ENCODE measurements around the gene NR4A1.

NR4A1 gene

GRCh38 chr12:52081263-52081733 lies 30.1 kb downstream of the NR4A1 start:
- Histone ChIP-seq H3K4me1 (ENCODE audit: control insufficient read depth, insufficient read depth, low read length) (peaks cover 23% of the 10 kb centered on the region), H3K9me3 (ENCODE audit: control insufficient read depth, low read length) (no peaks in the 10 kb centered on the region), H3K4me3 (ENCODE audit: insufficient read depth, low read depth, low read length) (no peak overlapping the region), H3K36me3 (ENCODE audit: control insufficient read depth, insufficient read depth, low read length) (peaks cover 4% of the 10 kb centered on the region), H3K27me3 (ENCODE audit: control insufficient read depth, insufficient read depth, low read length, poor library complexity, severe bottlenecking) (no peaks in the 10 kb centered on the region), H3K27ac (ENCODE audit: insufficient read depth, low read depth, low read length, poor library complexity, severe bottlenecking) (no peak overlapping the region)
- 59 to 62% methylated on average over 9 of the region's 9 CpGs for WGBS, 2 experiments

GRCh38 chr12:52082026-52082668 lies 30.9 kb downstream of the NR4A1 start:
- Histone ChIP-seq H3K36me3 (ENCODE audit: control insufficient read depth, insufficient read depth, low read length) (no peaks in the 10 kb centered on the region), H3K27ac (ENCODE audit: insufficient read depth, low read depth, low read length, poor library complexity, severe bottlenecking) (no peak overlapping the region)

GRCh38 chr12:52082669-52082987 lies 31.4 kb downstream of the NR4A1 start:
- Histone ChIP-seq H3K4me1 (ENCODE audit: control insufficient read depth, insufficient read depth, low read length) (peaks cover 23% of the 10 kb centered on the region), H3K27ac (ENCODE audit: insufficient read depth, low read depth, low read length, poor library complexity, severe bottlenecking) (no peak overlapping the region), H3K4me3 (ENCODE audit: insufficient read depth, low read depth, low read length) (no peak overlapping the region), H3K9me3 (ENCODE audit: control insufficient read depth, low read length) (no peaks in the 10 kb centered on the region), H3K36me3 (ENCODE audit: control insufficient read depth, insufficient read depth, low read length) (no peaks in the 10 kb centered on the region), H3K27me3 (ENCODE audit: control insufficient read depth, insufficient read depth, low read length, poor library complexity, severe bottlenecking) (no peaks in the 10 kb centered on the region)
- 77 to 81% methylated on average over 4 of the region's 4 CpGs for WGBS, 2 experiments

More at GRCh38 chr12:52082026-52082668, 30.9 kb downstream of the NR4A1 start:
- H3K4me1 ChIP-seq (ENCODE audit: control insufficient read depth, insufficient read depth, low read length) = peaks cover 23% of the 10 kb centered on the region
- H3K4me3 ChIP-seq (ENCODE audit: insufficient read depth, low read depth, low read length) = no peak overlapping the region
- no peaks in the 10 kb centered on the region for H3K27me3 ChIP-seq (ENCODE audit: control insufficient read depth, insufficient read depth, low read length, poor library complexity, severe bottlenecking)
- H3K9me3 ChIP-seq (ENCODE audit: control insufficient read depth, low read length) = no peaks in the 10 kb centered on the region
- WGBS, 2 experiments = 65 to 66% methylated on average over 13 of the region's 13 CpGs

- Histone ChIP-seq H3K9me3 (ENCODE audit: control insufficient read depth, low read length) (no peaks in the 10 kb centered on the region), H3K36me3 (ENCODE audit: control insufficient read depth, insufficient read depth, low read length) (no peaks in the 10 kb centered on the region), H3K4me1 (ENCODE audit: control insufficient read depth, insufficient read depth, low read length) (peaks cover 23% of the 10 kb centered on the region), H3K4me3 (ENCODE audit: insufficient read depth, low read depth, low read length) (no peak overlapping the region), H3K27me3 (ENCODE audit: control insufficient read depth, insufficient read depth, low read length, poor library complexity, severe bottlenecking) (no peaks in the 10 kb centered on the region), H3K27ac (ENCODE audit: insufficient read depth, low read depth, low read length, poor library complexity, severe bottlenecking) (no peak overlapping the region)
- WGBS, 2 experiments = 54 to 55% methylated on average over 11 of the region's 11 CpGs
These were observed 31.9 kb downstream of the NR4A1 start for GRCh38 chr12:52082988-52083637.

- WGBS, 2 experiments = 44 to 50% methylated on average over 2 of the region's 2 CpGs
- Histone ChIP-seq H3K36me3 (ENCODE audit: control insufficient read depth, insufficient read depth, low read length) (no peaks in the 10 kb centered on the region), H3K27me3 (ENCODE audit: control insufficient read depth, insufficient read depth, low read length, poor library complexity, severe bottlenecking) (no peaks in the 10 kb centered on the region), H3K27ac (ENCODE audit: insufficient read depth, low read depth, low read length, poor library complexity, severe bottlenecking) (no peak overlapping the region), H3K9me3 (ENCODE audit: control insufficient read depth, low read length) (no peaks in the 10 kb centered on the region), H3K4me3 (ENCODE audit: insufficient read depth, low read depth, low read length) (no peak overlapping the region), H3K4me1 (ENCODE audit: control insufficient read depth, insufficient read depth, low read length) (peaks cover 23% of the 10 kb centered on the region)
These were observed 32.4 kb downstream of the NR4A1 start for GRCh38 chr12:52083638-52083996.

- no peak overlapping the region for H3K27ac ChIP-seq (ENCODE audit: insufficient read depth, low read depth, low read length, poor library complexity, severe bottlenecking)
- no peaks in the 10 kb centered on the region for H3K27me3 ChIP-seq (ENCODE audit: control insufficient read depth, insufficient read depth, low read length, poor library complexity, severe bottlenecking)
- no peaks in the 10 kb centered on the region for H3K36me3 ChIP-seq (ENCODE audit: control insufficient read depth, insufficient read depth, low read length)
- H3K4me3 ChIP-seq (ENCODE audit: insufficient read depth, low read depth, low read length) = no peak overlapping the region
- no peaks in the 10 kb centered on the region for H3K9me3 ChIP-seq (ENCODE audit: control insufficient read depth, low read length)
- WGBS, 2 experiments = 92 to 94% methylated on average over 9 of the region's 9 CpGs
- H3K4me1 ChIP-seq (ENCODE audit: control insufficient read depth, insufficient read depth, low read length) = peaks cover 23% of the 10 kb centered on the region
These were observed 33.4 kb downstream of the NR4A1 start for GRCh38 chr12:52084491-52085231.

DNA sequence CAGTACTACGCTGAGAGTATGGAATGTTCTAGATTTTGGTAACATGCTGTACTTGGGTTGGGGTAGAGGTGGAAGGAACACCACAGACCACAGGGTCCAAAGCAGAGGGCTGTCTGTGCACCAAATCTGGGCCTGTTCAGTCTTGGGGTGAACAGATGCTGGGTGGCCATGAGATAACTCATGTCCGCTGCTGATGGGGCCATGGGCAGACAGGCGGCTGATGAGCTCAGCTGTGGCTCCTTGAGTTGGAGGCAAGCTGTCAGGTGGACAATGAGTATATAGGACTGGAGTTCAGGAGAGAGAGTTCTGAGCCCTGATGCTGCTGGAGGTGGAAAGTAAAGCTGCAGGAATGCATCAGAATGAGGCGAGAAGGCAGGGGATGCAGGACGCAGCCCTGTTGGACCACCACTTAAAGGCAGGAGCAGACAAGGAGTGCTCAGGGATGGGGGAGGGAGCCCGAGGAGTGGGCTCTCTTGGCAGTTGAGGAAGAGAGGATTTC lies 34.5 kb downstream of the NR4A1 start:
- 88 to 89% methylated on average over 6 of the region's 6 CpGs for WGBS, 2 experiments
- Histone ChIP-seq H3K4me3 (ENCODE audit: insufficient read depth, low read depth, low read length) (no peak overlapping the region), H3K4me1 (ENCODE audit: control insufficient read depth, insufficient read depth, low read length) (peaks cover 19% of the 10 kb centered on the region), H3K27me3 (ENCODE audit: control insufficient read depth, insufficient read depth, low read length, poor library complexity, severe bottlenecking) (no peaks in the 10 kb centered on the region), H3K9me3 (ENCODE audit: control insufficient read depth, low read length) (no peaks in the 10 kb centered on the region), H3K27ac (ENCODE audit: insufficient read depth, low read depth, low read length, poor library complexity, severe bottlenecking) (no peak overlapping the region), H3K36me3 (ENCODE audit: control insufficient read depth, insufficient read depth, low read length) (no peaks in the 10 kb centered on the region)

GRCh38 chr12:52086366-52086765 lies 35.1 kb downstream of the NR4A1 start:
- Histone ChIP-seq H3K27ac (ENCODE audit: insufficient read depth, low read depth, low read length, poor library complexity, severe bottlenecking) (no peak overlapping the region), H3K27me3 (ENCODE audit: control insufficient read depth, insufficient read depth, low read length, poor library complexity, severe bottlenecking) (no peaks in the 10 kb centered on the region), H3K4me3 (ENCODE audit: insufficient read depth, low read depth, low read length) (no peak overlapping the region), H3K9me3 (ENCODE audit: control insufficient read depth, low read length) (no peaks in the 10 kb centered on the region), H3K36me3 (ENCODE audit: control insufficient read depth, insufficient read depth, low read length) (no peaks in the 10 kb centered on the region), H3K4me1 (ENCODE audit: control insufficient read depth, insufficient read depth, low read length) (peaks cover 13% of the 10 kb centered on the region)
- 90 to 91% methylated on average over 9 of the region's 9 CpGs for whole genome bisulfite sequencing, 2 experiments

- no peaks in the 10 kb centered on the region for H3K9me3 ChIP-seq (ENCODE audit: control insufficient read depth, low read length)
- H3K4me1 ChIP-seq (ENCODE audit: control insufficient read depth, insufficient read depth, low read length) = peaks cover 5% of the 10 kb centered on the region
- WGBS, 2 experiments = 88 to 90% methylated on average over 22 of the region's 22 CpGs
- no peak overlapping the region for H3K27ac ChIP-seq (ENCODE audit: insufficient read depth, low read depth, low read length, poor library complexity, severe bottlenecking)
- H3K36me3 ChIP-seq (ENCODE audit: control insufficient read depth, insufficient read depth, low read length) = no peaks in the 10 kb centered on the region
- no peak overlapping the region for H3K4me3 ChIP-seq (ENCODE audit: insufficient read depth, low read depth, low read length)
- no peaks in the 10 kb centered on the region for H3K27me3 ChIP-seq (ENCODE audit: control insufficient read depth, insufficient read depth, low read length, poor library complexity, severe bottlenecking)
These were observed 35.9 kb downstream of the NR4A1 start for GRCh38 chr12:52086944-52087835.

Measured in ectodermal cell (in vitro differentiated cells).